ENCODE measurements around the gene POMGNT1.

DNA sequence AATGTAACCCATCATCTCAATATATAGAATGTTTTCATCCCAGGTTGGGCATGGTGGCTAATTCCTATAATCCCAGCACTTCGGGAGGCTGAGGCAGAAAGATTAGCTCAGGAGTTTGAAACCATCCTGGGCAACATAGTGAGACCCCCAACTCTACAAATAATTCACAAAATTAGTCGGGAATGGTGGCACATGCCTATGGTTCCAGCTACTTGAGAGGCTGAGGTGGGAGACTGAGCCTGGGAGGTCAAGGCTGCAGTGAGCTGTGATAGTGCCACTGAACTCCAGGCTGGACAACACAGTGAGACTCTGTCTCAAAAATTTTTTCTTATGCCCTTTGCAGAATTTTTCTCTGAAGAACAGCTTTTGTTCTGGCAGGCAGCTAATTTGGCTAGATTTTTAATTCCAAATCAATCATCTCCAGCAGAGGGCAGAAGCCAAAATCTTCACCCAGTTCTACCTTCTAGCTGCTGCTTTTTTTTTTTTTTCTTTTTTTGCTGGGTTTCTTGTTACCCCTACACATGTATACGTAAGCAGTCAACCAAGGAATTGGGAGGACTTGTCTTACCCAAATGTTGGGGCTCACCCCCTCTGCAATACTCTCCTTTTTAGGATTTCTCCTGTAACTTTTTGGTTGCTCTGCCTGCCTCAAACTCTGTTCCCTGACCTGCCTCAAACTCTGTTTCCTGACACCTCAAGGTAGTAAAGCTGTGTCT is 46.6 kb upstream of the POMGNT1 start:
- TF ChIP-seq FOXA1 (IDR thresholded peaks at IDR 0.05) = no peak
- no peak for TF ChIP-seq FOXA1 (CRISPR knock-in tag; IDR thresholded peaks at IDR 0.05)
- TF ChIP-seq ZMYM2 (CRISPR knock-in tag; IDR thresholded peaks at IDR 0.05) = no peak
- TF ChIP-seq ZNF7 (CRISPR knock-in tag; IDR thresholded peaks at IDR 0.05) = no peak
- no peak for TF ChIP-seq ZNF431 (CRISPR knock-in tag; IDR thresholded peaks at IDR 0.05; ENCODE audit: borderline replicate concordance, low read depth)
- TF ChIP-seq, protein P1, sequence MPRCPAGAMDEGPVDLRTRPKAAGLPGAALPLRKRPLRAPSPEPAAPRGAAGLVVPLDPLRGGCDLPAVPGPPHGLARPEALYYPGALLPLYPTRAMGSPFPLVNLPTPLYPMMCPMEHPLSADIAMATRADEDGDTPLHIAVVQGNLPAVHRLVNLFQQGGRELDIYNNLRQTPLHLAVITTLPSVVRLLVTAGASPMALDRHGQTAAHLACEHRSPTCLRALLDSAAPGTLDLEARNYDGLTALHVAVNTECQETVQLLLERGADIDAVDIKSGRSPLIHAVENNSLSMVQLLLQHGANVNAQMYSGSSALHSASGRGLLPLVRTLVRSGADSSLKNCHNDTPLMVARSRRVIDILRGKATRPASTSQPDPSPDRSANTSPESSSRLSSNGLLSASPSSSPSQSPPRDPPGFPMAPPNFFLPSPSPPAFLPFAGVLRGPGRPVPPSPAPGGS (CRISPR knock-in tag; IDR thresholded peaks at IDR 0.05) = no peak
- TF ChIP-seq ZNF572 (CRISPR knock-in tag; IDR thresholded peaks at IDR 0.05) = no peak
- no peak for TF ChIP-seq ONECUT2 (CRISPR knock-in tag; IDR thresholded peaks at IDR 0.05)
- TF ChIP-seq CENPX (CRISPR knock-in tag; IDR thresholded peaks at IDR 0.05) = no peak
- TF ChIP-seq ELF4 (CRISPR knock-in tag; IDR thresholded peaks at IDR 0.05; ENCODE audit: borderline replicate concordance) = no peak
- TF ChIP-seq FOXC1 (CRISPR knock-in tag; IDR thresholded peaks at IDR 0.05; ENCODE audit: borderline replicate concordance) = no peak

All from HepG2 (cell line).